Neural progenitor cell (in vitro differentiated cells): ENCODE measurements around the gene PRKAR2A. TPM values are rescaled to one million over a fixed set of nuclear protein-coding genes. Genes with fewer than 3 reads are reported as not detected.
"Not testable (repeated sequence)": the region's sequence is repeated elsewhere in the genome, so short reads cannot be mapped to it uniquely, and the experiment has no call there.

Source experiments
- DNase-seq: peaks from one replicate; pipeline ENCODE4 v3.0.0-alpha.2; 2016; ENCODE audit warnings: low spot score
- H2AFZ ChIP-seq: fragments of 200-600 bp; sonication (generic); replicated peaks from 2 replicates; pipeline ENCODE4 v1.6.1; 2016; ENCODE audit warnings: antibody characterized with exemption
- H3F3A ChIP-seq: fragments of 200-600 bp; sonication (generic); 2 replicates; pipeline ENCODE4 v1.6.1; 2016; ENCODE audit warnings: antibody characterized with exemption, low read depth
- H3K27ac ChIP-seq: fragments of 200-600 bp; sonication (generic); 2 replicates; pipeline ENCODE4 v1.5.1; 2016; ENCODE audit warnings: mild to moderate bottlenecking
- H3K27me3 ChIP-seq: fragments of 200-600 bp; sonication (generic); 2 replicates; pipeline ENCODE4 v1.6.1; 2016; ENCODE audit warnings: mild to moderate bottlenecking, moderate library complexity
- H3K36me3 ChIP-seq: fragments of 200-600 bp; sonication (generic); 2 replicates; pipeline ENCODE4 v1.5.1; 2016
- H3K4me1 ChIP-seq: fragments of 200-600 bp; sonication (generic); 2 replicates; pipeline ENCODE4 v1.6.1; 2016; ENCODE audit warnings: mixed run types
- H3K4me2 ChIP-seq: fragments of 200-600 bp; sonication (generic); 2 replicates; pipeline ENCODE4 v1.6.1; 2016
- H3K4me3 ChIP-seq: fragments of 200-600 bp; sonication (generic); 2 replicates; pipeline ENCODE4 v1.5.1; 2016
- H3K79me2 ChIP-seq: fragments of 200-600 bp; sonication (generic); 2 replicates; pipeline ENCODE4 v1.6.1; 2016; ENCODE audit warnings: low read depth
- H3K9ac ChIP-seq: fragments of 200-600 bp; sonication (generic); 2 replicates; pipeline ENCODE4 v1.6.1; 2016
- H3K9me3 ChIP-seq: fragments of 200-600 bp; sonication (generic); 2 replicates; pipeline ENCODE4 v1.5.1; 2016; ENCODE audit warnings: low read depth
- H4K20me1 ChIP-seq: fragments of 200-600 bp; sonication (generic); 2 replicates; pipeline ENCODE4 v1.6.1; 2016; ENCODE audit warnings: low read depth
- H3K27ac Mint-ChIP-seq: 3 replicates; pipeline ENCODE4 v1.8.0; 2021; ENCODE audit warnings: mixed read lengths
- H3K27me3 Mint-ChIP-seq: 2 replicates; pipeline ENCODE4 v1.8.0; 2022; ENCODE audit warnings: low read depth, mild to moderate bottlenecking, inconsistent platforms, moderate library complexity, mixed read lengths; ENCODE audit not compliant: insufficient read depth
- H3K36me3 Mint-ChIP-seq: 3 replicates; pipeline ENCODE4 v1.8.0; 2021; ENCODE audit warnings: mixed read lengths
- H3K4me1 Mint-ChIP-seq: 3 replicates; pipeline ENCODE4 v1.8.0; 2021; ENCODE audit warnings: mixed read lengths
- H3K4me3 Mint-ChIP-seq: 3 replicates; pipeline ENCODE4 v1.8.0; 2021; ENCODE audit warnings: mild to moderate bottlenecking, moderate library complexity, mixed read lengths
- H3K9me3 Mint-ChIP-seq: 3 replicates; pipeline ENCODE4 v1.8.0; 2020; ENCODE audit warnings: mixed read lengths
- EZH2 ChIP-seq: fragments of 200-600 bp; sonication (generic); IDR thresholded peaks from 2 replicates; pipeline ENCODE4 v1.6.1; 2017; ENCODE audit warnings: antibody characterized with exemption, mild to moderate bottlenecking, moderate library complexity
- EZH2phosphoT487 ChIP-seq: fragments of 200-600 bp; sonication (generic); IDR thresholded peaks from 2 replicates; pipeline ENCODE4 v1.6.1; 2017; ENCODE audit warnings: antibody characterized with exemption
- total RNA-seq: library from RNA; depleted of rRNA; stranded (reverse); fragments of >200 nt; gene quantifications from 2 replicates; pipeline ENCODE4 v1.2.3, GENCODE V29; 2015; ENCODE audit warnings: low replicate concordance
- TF ChIP-seq, protein P1 (sequence below): fragments of 200-600 bp; sonication (generic); IDR thresholded peaks from 2 replicates; pipeline ENCODE4 v1.5.1; 2017; ENCODE audit warnings: antibody characterized with exemption, mild to moderate bottlenecking

PRKAR2A gene
- total RNA-seq, 1 donor from 2014 or later = 25.0 TPM

GRCh38 chr3:48832684-48833083, 15.0 kb downstream of the PRKAR2A start:
- H3K9me3 ChIP-seq = no peaks in the 10 kb centered on the region
- no peaks in the 10 kb centered on the region for H3K9me3 Mint-ChIP-seq
- H3K4me3 Mint-ChIP-seq = no peak overlapping the region
- peaks cover 7% of the 10 kb centered on the region for H3K36me3 Mint-ChIP-seq
- H3F3A ChIP-seq = no peaks in the 10 kb centered on the region
- no peak overlapping the region for H3K4me2 ChIP-seq
- no peak overlapping the region for H2AFZ ChIP-seq
- H3K4me1 ChIP-seq = no peaks in the 10 kb centered on the region
- no peak overlapping the region for H3K4me3 ChIP-seq
- no peaks in the 10 kb centered on the region for H3K79me2 ChIP-seq
- no peaks in the 10 kb centered on the region for H3K36me3 ChIP-seq
- H3K27me3 ChIP-seq = no peaks in the 10 kb centered on the region
- TF ChIP-seq, protein P1, sequence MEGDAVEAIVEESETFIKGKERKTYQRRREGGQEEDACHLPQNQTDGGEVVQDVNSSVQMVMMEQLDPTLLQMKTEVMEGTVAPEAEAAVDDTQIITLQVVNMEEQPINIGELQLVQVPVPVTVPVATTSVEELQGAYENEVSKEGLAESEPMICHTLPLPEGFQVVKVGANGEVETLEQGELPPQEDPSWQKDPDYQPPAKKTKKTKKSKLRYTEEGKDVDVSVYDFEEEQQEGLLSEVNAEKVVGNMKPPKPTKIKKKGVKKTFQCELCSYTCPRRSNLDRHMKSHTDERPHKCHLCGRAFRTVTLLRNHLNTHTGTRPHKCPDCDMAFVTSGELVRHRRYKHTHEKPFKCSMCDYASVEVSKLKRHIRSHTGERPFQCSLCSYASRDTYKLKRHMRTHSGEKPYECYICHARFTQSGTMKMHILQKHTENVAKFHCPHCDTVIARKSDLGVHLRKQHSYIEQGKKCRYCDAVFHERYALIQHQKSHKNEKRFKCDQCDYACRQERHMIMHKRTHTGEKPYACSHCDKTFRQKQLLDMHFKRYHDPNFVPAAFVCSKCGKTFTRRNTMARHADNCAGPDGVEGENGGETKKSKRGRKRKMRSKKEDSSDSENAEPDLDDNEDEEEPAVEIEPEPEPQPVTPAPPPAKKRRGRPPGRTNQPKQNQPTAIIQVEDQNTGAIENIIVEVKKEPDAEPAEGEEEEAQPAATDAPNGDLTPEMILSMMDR = no peak
- TF ChIP-seq EZH2 = no peak
- no peak for TF ChIP-seq EZH2phosphoT487
- no peaks in the 10 kb centered on the region for H4K20me1 ChIP-seq
- no peak overlapping the region for H3K9ac ChIP-seq
- no peaks in the 10 kb centered on the region for H3K27me3 Mint-ChIP-seq
- H3K27ac ChIP-seq = no peak overlapping the region
- no peak overlapping the region for H3K27ac Mint-ChIP-seq
- DNase-seq = no peak
- H3K4me1 Mint-ChIP-seq = peaks cover 3% of the 10 kb centered on the region

DNA sequence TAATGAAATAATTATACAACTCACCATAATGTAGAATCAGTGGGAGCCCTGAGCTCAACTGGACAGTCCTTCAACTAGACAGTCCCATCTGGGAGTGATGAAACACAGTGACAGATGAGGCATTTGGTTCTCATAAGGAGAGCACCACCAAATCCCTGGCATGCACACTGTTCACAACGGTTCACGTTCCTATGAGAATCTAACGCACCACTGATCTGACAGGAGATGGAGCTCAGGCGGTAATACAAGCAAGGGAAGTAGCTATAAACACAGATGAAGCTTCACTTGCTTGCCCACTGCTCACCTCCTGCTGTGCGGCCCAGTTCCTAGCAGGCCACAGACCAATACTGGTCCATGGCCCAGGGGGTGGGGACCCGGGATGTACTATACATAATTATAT, 17.0 kb downstream of the PRKAR2A start:
- no peaks in the 10 kb centered on the region for H3K79me2 ChIP-seq

GRCh38 chr3:48829525-48829924, 18.1 kb downstream of the PRKAR2A start:
- H3K4me3 Mint-ChIP-seq = not testable (repeated sequence)

More for the DNA sequence above, 17.0 kb downstream of the PRKAR2A start:
- H3K27me3 ChIP-seq = no peaks in the 10 kb centered on the region
- DNase-seq = no peak
- no peaks in the 10 kb centered on the region for H3K36me3 ChIP-seq
- H3F3A ChIP-seq = no peaks in the 10 kb centered on the region
- H3K4me3 ChIP-seq = no peak overlapping the region
- Mint-ChIP-seq H3K36me3 (peaks cover 3% of the 10 kb centered on the region), H3K4me3 (no peak overlapping the region), H3K9me3 (no peaks in the 10 kb centered on the region), H3K4me1 (peaks cover 5% of the 10 kb centered on the region), H3K27me3 (no peaks in the 10 kb centered on the region), H3K27ac (no peak overlapping the region)
- H3K4me1 ChIP-seq = no peaks in the 10 kb centered on the region
- no peaks in the 10 kb centered on the region for H3K9me3 ChIP-seq
- no peaks in the 10 kb centered on the region for H4K20me1 ChIP-seq
- H3K4me2 ChIP-seq = no peak overlapping the region
- no peak overlapping the region for H2AFZ ChIP-seq
- H3K9ac ChIP-seq = no peak overlapping the region
- TF ChIP-seq EZH2phosphoT487 = no peak
- TF ChIP-seq, protein P1 = no peak
- TF ChIP-seq EZH2 = no peak
- no peak overlapping the region for H3K27ac ChIP-seq

DNA sequence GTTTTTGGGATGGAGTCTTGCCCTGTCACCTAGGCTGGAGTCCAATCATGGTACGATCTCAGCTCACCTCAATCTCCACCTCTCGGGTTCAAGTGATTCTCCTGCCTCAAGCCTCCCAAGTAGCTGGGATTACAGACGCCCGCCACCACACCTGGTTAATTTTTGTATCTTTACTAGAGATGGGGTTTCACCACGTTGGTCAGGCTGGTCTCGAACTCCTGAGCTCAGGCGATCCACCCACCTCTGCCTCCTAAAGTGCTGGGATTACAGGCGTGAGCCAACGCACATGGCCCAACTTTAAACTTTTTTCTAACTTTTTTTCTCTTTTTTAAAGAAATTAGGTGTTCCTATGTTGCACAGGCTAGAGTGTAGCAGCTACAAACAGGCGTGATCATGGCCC, 19.8 kb downstream of the PRKAR2A start:
- not testable (repeated sequence) for DNase-seq, H3K4me1 Mint-ChIP-seq, H3K9me3 ChIP-seq, H3K9ac ChIP-seq, H3K4me2 ChIP-seq, H3K4me3 Mint-ChIP-seq, H4K20me1 ChIP-seq, H3K79me2 ChIP-seq, H3F3A ChIP-seq, H3K9me3 Mint-ChIP-seq, H3K27me3 ChIP-seq, H3K27ac ChIP-seq, H3K4me1 ChIP-seq, H3K27ac Mint-ChIP-seq, H3K27me3 Mint-ChIP-seq, H3K36me3 ChIP-seq, H3K4me3 ChIP-seq, H3K36me3 Mint-ChIP-seq, H2AFZ ChIP-seq

More at GRCh38 chr3:48829525-48829924, 18.1 kb downstream of the PRKAR2A start:
- H4K20me1 ChIP-seq, H3K27ac Mint-ChIP-seq, H3K4me1 Mint-ChIP-seq, H3K4me2 ChIP-seq, H3K27ac ChIP-seq, DNase-seq, H3K27me3 Mint-ChIP-seq, H3K4me3 ChIP-seq, H3K9me3 Mint-ChIP-seq, H3K9me3 ChIP-seq, H3K4me1 ChIP-seq, H2AFZ ChIP-seq, H3F3A ChIP-seq, H3K27me3 ChIP-seq, H3K36me3 ChIP-seq, H3K79me2 ChIP-seq, H3K36me3 Mint-ChIP-seq, H3K9ac ChIP-seq: not testable (repeated sequence)
